ENCODE measurements around the gene LRRC38.

DNA sequence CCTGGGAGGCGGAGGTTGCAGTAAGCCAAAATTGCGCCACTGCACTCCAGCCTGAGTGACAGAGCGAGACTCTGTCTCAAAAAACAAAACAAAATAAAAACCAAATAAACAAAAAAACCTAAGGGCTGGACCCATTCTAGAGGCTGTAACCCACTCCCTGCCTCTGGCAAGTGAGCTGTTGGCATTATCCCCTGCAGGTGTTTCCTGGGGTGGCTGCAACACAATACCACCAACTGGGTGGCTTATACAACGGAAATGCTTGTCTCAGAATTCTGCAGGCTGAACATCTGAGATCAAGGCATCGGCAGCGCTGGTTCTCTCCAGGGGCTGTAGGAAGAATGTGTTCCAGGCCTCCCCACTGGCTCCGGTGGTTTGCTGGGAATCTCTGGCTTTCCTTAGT lies 15.2 kb downstream of the LRRC38 start:
- TF ChIP-seq, protein P1, sequence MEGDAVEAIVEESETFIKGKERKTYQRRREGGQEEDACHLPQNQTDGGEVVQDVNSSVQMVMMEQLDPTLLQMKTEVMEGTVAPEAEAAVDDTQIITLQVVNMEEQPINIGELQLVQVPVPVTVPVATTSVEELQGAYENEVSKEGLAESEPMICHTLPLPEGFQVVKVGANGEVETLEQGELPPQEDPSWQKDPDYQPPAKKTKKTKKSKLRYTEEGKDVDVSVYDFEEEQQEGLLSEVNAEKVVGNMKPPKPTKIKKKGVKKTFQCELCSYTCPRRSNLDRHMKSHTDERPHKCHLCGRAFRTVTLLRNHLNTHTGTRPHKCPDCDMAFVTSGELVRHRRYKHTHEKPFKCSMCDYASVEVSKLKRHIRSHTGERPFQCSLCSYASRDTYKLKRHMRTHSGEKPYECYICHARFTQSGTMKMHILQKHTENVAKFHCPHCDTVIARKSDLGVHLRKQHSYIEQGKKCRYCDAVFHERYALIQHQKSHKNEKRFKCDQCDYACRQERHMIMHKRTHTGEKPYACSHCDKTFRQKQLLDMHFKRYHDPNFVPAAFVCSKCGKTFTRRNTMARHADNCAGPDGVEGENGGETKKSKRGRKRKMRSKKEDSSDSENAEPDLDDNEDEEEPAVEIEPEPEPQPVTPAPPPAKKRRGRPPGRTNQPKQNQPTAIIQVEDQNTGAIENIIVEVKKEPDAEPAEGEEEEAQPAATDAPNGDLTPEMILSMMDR (IDR thresholded peaks at IDR 0.05), result no peak
- no peak for TF ChIP-seq POLR2A (IDR thresholded peaks at IDR 0.05)

All from adrenal gland (tissue), 5 donors.